HG03135 (cell line): ENCODE results near the gene FXR1.
"Not testable (repeated sequence)": the region's sequence is repeated elsewhere in the genome, so short reads cannot be mapped to it uniquely, and the experiment has no call there.

ENCODE experiments used
- ATAC-seq: cut with Tn5 transposase; IDR thresholded peaks from one replicate; pipeline ENCODE4 v1.9.1; 2021; ENCODE audit warnings: mild to moderate bottlenecking, moderate library complexity; ENCODE audit not compliant: unreplicated experiment

FXR1 gene

GRCh38 chr3:180932819-180933218 lies 20.3 kb downstream of the FXR1 start:
- no peak for ATAC-seq

- no peak for ATAC-seq
Observed at GRCh38 chr3:180934638-180935037, 22.2 kb downstream of the FXR1 start.

- no peak for ATAC-seq
Observed at GRCh38 chr3:180940826-180941225, 28.4 kb downstream of the FXR1 start.

GRCh38 chr3:180947761-180948390 lies 35.4 kb downstream of the FXR1 start:
- no peak for ATAC-seq

GRCh38 chr3:180959691-180960090 lies 47.2 kb downstream of the FXR1 start:
- no peak for ATAC-seq

GRCh38 chr3:180961087-180961486 lies 48.6 kb downstream of the FXR1 start:
- ATAC-seq = no peak

GRCh38 chr3:180961552-180961951 lies 49.1 kb downstream of the FXR1 start:
- no peak for ATAC-seq

GRCh38 chr3:180962530-180962929 lies 50.1 kb downstream of the FXR1 start:
- ATAC-seq = no peak

- no peak for ATAC-seq
Observed at GRCh38 chr3:180970931-180971330, 58.5 kb downstream of the FXR1 start.

- peak; percentile 51 for ATAC-seq
Observed at GRCh38 chr3:180973543-180973942, 61.1 kb downstream of the FXR1 start.

- ATAC-seq = no peak
Observed at GRCh38 chr3:180974286-180974685, 61.8 kb downstream of the FXR1 start.

- no peak for ATAC-seq
Observed at GRCh38 chr3:180977498-180977897, 65.0 kb downstream of the FXR1 start.

GRCh38 chr3:180979961-180980360 lies 67.5 kb downstream of the FXR1 start:
- no peak for ATAC-seq

GRCh38 chr3:180980611-180981010 lies 68.1 kb downstream of the FXR1 start:
- no peak for ATAC-seq

GRCh38 chr3:180981912-180982311 lies 69.4 kb downstream of the FXR1 start:
- ATAC-seq = no peak

- no peak for ATAC-seq
Observed at GRCh38 chr3:180983136-180983535, 70.7 kb downstream of the FXR1 start.

- not testable (repeated sequence) for ATAC-seq
Observed at GRCh38 chr3:180986366-180986765, 73.9 kb downstream of the FXR1 start.

GRCh38 chr3:180987344-180987743 lies 74.9 kb downstream of the FXR1 start:
- no peak for ATAC-seq

- peak; percentile 97 for ATAC-seq
Observed at GRCh38 chr3:180989291-180990163, 77.1 kb downstream of the FXR1 start, which contains the start of gene DNAJC19. Gene DNAJC19, minus strand, starts transcription at chr3:180989736. Its CDS starts 134 bp downstream, at chr3:180989602.

GRCh38 chr3:180990505-180990904 lies 78.0 kb downstream of the FXR1 start:
- ATAC-seq = no peak

GRCh38 chr3:180996415-180996932 lies 84.0 kb downstream of the FXR1 start:
- no peak for ATAC-seq

GRCh38 chr3:181002331-181002730 lies 89.9 kb downstream of the FXR1 start:
- not testable (repeated sequence) for ATAC-seq
